IMR-90 (cell line): Measurements from ENCODE around the gene DRICH1. TPM values are rescaled to one million over a fixed set of nuclear protein-coding genes. Genes with fewer than 3 reads are reported as not detected.
"Not testable (repeated sequence)": the region's sequence is repeated elsewhere in the genome, so short reads cannot be mapped to it uniquely, and the experiment has no call there.

Source experiments
- ATAC-seq: fragments of 200-7000 bp; cut with Tn5 transposase; 2 replicates; pipeline ENCODE4 v1.9.1; 2020; ENCODE audit warnings: low read depth, mild to moderate bottlenecking, moderate library complexity
- BruUV-seq: library from RNA; stranded (reverse); fragments of 400-500 nt; replicated peaks from 2 replicates; lab custom pipeline; 2021; lab: Mats Ljungman, UMichigan
- CTCF ChIA-PET: fragments of 300-600 bp; formaldehyde crosslinking; extraction: SDS; loops from one replicate; lab custom pipeline; 2021; ENCODE audit warnings: antibody characterized with exemption; lab: Yijun Ruan, JAX
- POLR2A ChIA-PET: fragments of 300-600 bp; sonication (Branson Sonifier 250); formaldehyde crosslinking; loops from one replicate; lab custom pipeline; 2022; ENCODE audit warnings: antibody characterized with exemption; ENCODE audit not compliant: unreplicated experiment; lab: Charles Lee
- DNase-seq: peaks from one replicate; pipeline ENCODE4 v3.0.0; 2013
- H2AFZ ChIP-seq: replicated peaks from 2 replicates; pipeline ENCODE3; 2013; ENCODE audit warnings: low read length, mild to moderate bottlenecking; ENCODE audit not compliant: poor library complexity
- H2AK5ac ChIP-seq: 2 replicates; pipeline ENCODE4 v1.6.1; 2013; ENCODE audit warnings: low read depth, low read length, inconsistent platforms
- H2AK9ac ChIP-seq: replicated peaks from 2 replicates; pipeline ENCODE3; 2013; ENCODE audit warnings: mild to moderate bottlenecking, low read depth, low read length, moderate library complexity; ENCODE audit not compliant: poor library complexity
- H2BK120ac ChIP-seq: 2 replicates; pipeline ENCODE4 v1.6.1; 2013; ENCODE audit warnings: low read depth, low read length, inconsistent platforms
- H2BK15ac ChIP-seq: 3 replicates; pipeline ENCODE4 v1.6.1; 2013; ENCODE audit warnings: low read depth, low read length, inconsistent platforms
- H2BK20ac ChIP-seq: 2 replicates; pipeline ENCODE4 v1.6.1; 2013; ENCODE audit warnings: low read depth, mild to moderate bottlenecking, inconsistent platforms, low read length, moderate library complexity
- H2BK5ac ChIP-seq: 2 replicates; pipeline ENCODE4 v1.6.1; 2013; ENCODE audit warnings: mild to moderate bottlenecking, low read depth, low read length, inconsistent platforms; ENCODE audit not compliant: poor library complexity, severe bottlenecking
- H3K14ac ChIP-seq: replicated peaks from 2 replicates; pipeline ENCODE4 v1.6.1; 2013; ENCODE audit warnings: low read depth, low read length, inconsistent platforms
- H3K18ac ChIP-seq: 2 replicates; pipeline ENCODE4 v1.6.1; 2013; ENCODE audit warnings: low read depth, low read length, control low read depth
- H3K23ac ChIP-seq: 2 replicates; pipeline ENCODE4 v1.6.1; 2013; ENCODE audit warnings: low read depth, low read length, inconsistent platforms
- H3K27ac ChIP-seq: 2 replicates; pipeline ENCODE4 v1.5.1; 2013; ENCODE audit warnings: mild to moderate bottlenecking, control low read depth, low read length; ENCODE audit not compliant: insufficient read depth
- H3K27me3 ChIP-seq: 2 replicates; pipeline ENCODE4 v1.6.1; 2013; ENCODE audit warnings: low read length; ENCODE audit not compliant: control insufficient read depth, insufficient read depth
- H3K36me3 ChIP-seq: 2 replicates; pipeline ENCODE4 v1.6.1; 2013; ENCODE audit warnings: low read length, mixed read lengths; ENCODE audit not compliant: control insufficient read depth, insufficient read depth
- H3K4ac ChIP-seq: 2 replicates; pipeline ENCODE4 v1.6.1; 2013; ENCODE audit warnings: low read depth, low read length, inconsistent platforms
- H3K4me1 ChIP-seq: 2 replicates; pipeline ENCODE4 v1.6.1; 2013; ENCODE audit warnings: low read length, mixed read lengths; ENCODE audit not compliant: control insufficient read depth, insufficient read depth
- H3K4me2 ChIP-seq: 2 replicates; pipeline ENCODE4 v1.6.1; 2013; ENCODE audit warnings: low read depth, mild to moderate bottlenecking, control low read depth, low read length, moderate library complexity
- H3K4me3 ChIP-seq: 2 replicates; pipeline ENCODE4 v1.5.1; 2013; ENCODE audit warnings: low read depth, mild to moderate bottlenecking, control low read depth, low read length, moderate library complexity; ENCODE audit not compliant: insufficient read depth
- H3K56ac ChIP-seq: 2 replicates; pipeline ENCODE4 v1.6.1; 2013; ENCODE audit warnings: low read length, inconsistent platforms; ENCODE audit not compliant: insufficient read depth; ENCODE audit errors: extremely low read depth
- H3K79me1 ChIP-seq, 2 experiments: 2 replicates each; pipeline ENCODE4 v1.6.1; 2013; ENCODE audit warnings: low read length in 2 of 2, inconsistent platforms in 1 of 2, low read depth in 1 of 2
- H3K9ac ChIP-seq: 2 replicates; pipeline ENCODE4 v1.6.1; 2013; ENCODE audit warnings: low read depth, low read length, control low read depth
- H3K9me1 ChIP-seq: 2 replicates; pipeline ENCODE4 v1.6.1; 2013; ENCODE audit warnings: low read length, inconsistent platforms; ENCODE audit not compliant: insufficient read depth
- H3K9me3 ChIP-seq: 2 replicates; pipeline ENCODE4 v1.6.1; 2013; ENCODE audit warnings: low read length; ENCODE audit not compliant: control insufficient read depth, insufficient read depth
- H4K20me1 ChIP-seq: 2 replicates; pipeline ENCODE4 v1.6.1; 2013; ENCODE audit warnings: low read length, inconsistent platforms; ENCODE audit not compliant: insufficient read depth
- H4K5ac ChIP-seq: 2 replicates; pipeline ENCODE4 v1.6.1; 2013; ENCODE audit warnings: mild to moderate bottlenecking, low read depth, low read length, control low read depth
- H4K8ac ChIP-seq, 2 experiments: 2 replicates each; pipeline ENCODE4 v1.6.1; 2013; ENCODE audit warnings: low read depth in 2 of 2, low read length in 2 of 2, control low read depth in 1 of 2, inconsistent platforms in 1 of 2
- H4K91ac ChIP-seq: 2 replicates; pipeline ENCODE4 v1.6.1; 2013; ENCODE audit warnings: low read depth, low read length, inconsistent platforms; ENCODE audit not compliant: insufficient read depth
- WGBS, 2 experiments: methylation state at CpG; one replicate each; pipeline versions ENCODE4 v1.1.5 to v1.1.7; 2013; ENCODE audit warnings: missing lambda C conversion rate in 2 of 2; ENCODE audit not compliant: insufficient read length in 1 of 2; ENCODE audit errors: extremely low coverage in 2 of 2; 5-methylcytosine and 5-hydroxymethylcytosine counted together
- dilution Hi-C: fragments of 300-500 bp; cut with HindIII; formaldehyde crosslinking; loops from one replicate; pipeline ENCODE4 v1.14.3; 2018; ENCODE audit warnings: low sequenced_read_pairs; ENCODE audit not compliant: unreplicated experiment
- in situ Hi-C: fragments of 300-500 bp; cut with MboI; formaldehyde crosslinking; loops from 3 replicates; pipeline ENCODE4 v1.14.3; 2019; ENCODE audit warnings: low sequenced_read_pairs, inconsistent platforms, mixed read lengths
- intact Hi-C: fragments of 100-400 bp; cut with micrococcal nuclease; formaldehyde crosslinking; loops from 2 replicates; pipeline ENCODE4 v1.10.0; 2022
- polyA plus RNA-seq, 3 experiments: library from polyadenylated mRNA; depleted of rRNA; stranded (reverse); fragments of >200 nt; gene quantifications; 2 replicates each; pipeline ENCODE4 v1.2.3, GENCODE V29; 2012; ENCODE audit warnings: low replicate concordance in 1 of 3
- total RNA-seq: library from RNA; depleted of rRNA; stranded (reverse); fragments of >200 nt; gene quantifications from 2 replicates; pipeline ENCODE4 v1.2.3, GENCODE V29; 2012

Gene DRICH1
- total and polyA plus RNA-seq, 2 of the 4 experiments (the other 2 are of a cell fraction), result 0.14 TPM; not detected in 1

GRCh38 chr22:23595904-23596303, 36.2 kb downstream of the DRICH1 start:
- in situ Hi-C loops, result loop anchor here (10.0 kb wide), 1 partner anchor 1839 kb away; no protein-coding TSS in a partner anchor
- CTCF ChIA-PET, result not testable (repeated sequence)

More at GRCh38 chr22:23595904-23596303, 36.2 kb downstream of the DRICH1 start:
- H3K14ac ChIP-seq, H2BK5ac ChIP-seq, H2BK120ac ChIP-seq, H3K9me1 ChIP-seq, H3K4me3 ChIP-seq, POLR2A ChIA-PET, H3K79me1 ChIP-seq, H3K27ac ChIP-seq, H3K4me2 ChIP-seq, H2AK5ac ChIP-seq, H3K56ac ChIP-seq, H3K4ac ChIP-seq, H3K36me3 ChIP-seq, H2BK20ac ChIP-seq, H4K8ac ChIP-seq, dilution Hi-C loops, DNase-seq, H3K9me3 ChIP-seq, H3K18ac ChIP-seq, H3K4me1 ChIP-seq, BruUV-seq, ATAC-seq, H4K91ac ChIP-seq, H3K27me3 ChIP-seq, H4K5ac ChIP-seq, H2BK15ac ChIP-seq, H2AFZ ChIP-seq, H4K20me1 ChIP-seq, H2AK9ac ChIP-seq, H3K23ac ChIP-seq, H3K9ac ChIP-seq: not testable (repeated sequence)
- intact Hi-C loops, result loop anchor here (10.0 kb wide), 1 partner anchor 631 kb away; no protein-coding TSS in a partner anchor
- 55% methylated on average over 3 of the region's 6 CpGs; no CpG with 5 or more reads in 1 of the 2 experiments for WGBS, 2 experiments
